ENCODE results near the gene CHAF1A.

DNA sequence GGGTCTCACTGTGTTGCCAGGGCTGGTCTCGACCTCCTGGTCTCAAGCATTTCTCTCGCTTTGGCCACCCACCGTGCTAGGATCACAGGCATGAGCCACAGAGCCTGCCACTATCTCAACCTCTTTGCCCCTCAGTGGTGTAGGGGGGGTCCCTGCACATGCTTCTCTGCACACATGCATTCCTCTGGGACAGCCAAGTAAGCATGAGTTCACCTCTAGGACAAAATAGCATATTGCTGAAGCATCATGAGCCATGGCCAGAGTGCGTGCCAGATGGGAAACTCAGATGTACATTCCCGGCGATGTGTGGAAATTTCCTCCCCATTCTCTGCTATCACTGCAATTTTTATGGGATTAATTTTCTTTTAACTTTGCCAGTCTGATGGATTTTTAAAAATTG is 23.1 kb downstream of the CHAF1A start:
- TF ChIP-seq SP1 (CRISPR knock-in tag; conservative IDR thresholded peaks at IDR 0.05) (no peak), ZNF232 (CRISPR knock-in tag; IDR thresholded peaks at IDR 0.05) (no peak), ETV6 (CRISPR knock-in tag; IDR thresholded peaks at IDR 0.05) (no peak), TCF7 (CRISPR knock-in tag; IDR thresholded peaks at IDR 0.05; ENCODE audit: low read depth) (no peak)
- TF ChIP-seq, protein P1, sequence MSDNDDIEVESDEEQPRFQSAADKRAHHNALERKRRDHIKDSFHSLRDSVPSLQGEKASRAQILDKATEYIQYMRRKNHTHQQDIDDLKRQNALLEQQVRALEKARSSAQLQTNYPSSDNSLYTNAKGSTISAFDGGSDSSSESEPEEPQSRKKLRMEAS (CRISPR knock-in tag; IDR thresholded peaks at IDR 0.05) = no peak
- TF ChIP-seq, protein P2, sequence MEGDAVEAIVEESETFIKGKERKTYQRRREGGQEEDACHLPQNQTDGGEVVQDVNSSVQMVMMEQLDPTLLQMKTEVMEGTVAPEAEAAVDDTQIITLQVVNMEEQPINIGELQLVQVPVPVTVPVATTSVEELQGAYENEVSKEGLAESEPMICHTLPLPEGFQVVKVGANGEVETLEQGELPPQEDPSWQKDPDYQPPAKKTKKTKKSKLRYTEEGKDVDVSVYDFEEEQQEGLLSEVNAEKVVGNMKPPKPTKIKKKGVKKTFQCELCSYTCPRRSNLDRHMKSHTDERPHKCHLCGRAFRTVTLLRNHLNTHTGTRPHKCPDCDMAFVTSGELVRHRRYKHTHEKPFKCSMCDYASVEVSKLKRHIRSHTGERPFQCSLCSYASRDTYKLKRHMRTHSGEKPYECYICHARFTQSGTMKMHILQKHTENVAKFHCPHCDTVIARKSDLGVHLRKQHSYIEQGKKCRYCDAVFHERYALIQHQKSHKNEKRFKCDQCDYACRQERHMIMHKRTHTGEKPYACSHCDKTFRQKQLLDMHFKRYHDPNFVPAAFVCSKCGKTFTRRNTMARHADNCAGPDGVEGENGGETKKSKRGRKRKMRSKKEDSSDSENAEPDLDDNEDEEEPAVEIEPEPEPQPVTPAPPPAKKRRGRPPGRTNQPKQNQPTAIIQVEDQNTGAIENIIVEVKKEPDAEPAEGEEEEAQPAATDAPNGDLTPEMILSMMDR (IDR thresholded peaks at IDR 0.05) = no peak
- TF ChIP-seq, protein P3, sequence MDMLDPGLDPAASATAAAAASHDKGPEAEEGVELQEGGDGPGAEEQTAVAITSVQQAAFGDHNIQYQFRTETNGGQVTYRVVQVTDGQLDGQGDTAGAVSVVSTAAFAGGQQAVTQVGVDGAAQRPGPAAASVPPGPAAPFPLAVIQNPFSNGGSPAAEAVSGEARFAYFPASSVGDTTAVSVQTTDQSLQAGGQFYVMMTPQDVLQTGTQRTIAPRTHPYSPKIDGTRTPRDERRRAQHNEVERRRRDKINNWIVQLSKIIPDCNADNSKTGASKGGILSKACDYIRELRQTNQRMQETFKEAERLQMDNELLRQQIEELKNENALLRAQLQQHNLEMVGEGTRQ (CRISPR knock-in tag; IDR thresholded peaks at IDR 0.05) = no peak
- TF ChIP-seq, protein P4, sequence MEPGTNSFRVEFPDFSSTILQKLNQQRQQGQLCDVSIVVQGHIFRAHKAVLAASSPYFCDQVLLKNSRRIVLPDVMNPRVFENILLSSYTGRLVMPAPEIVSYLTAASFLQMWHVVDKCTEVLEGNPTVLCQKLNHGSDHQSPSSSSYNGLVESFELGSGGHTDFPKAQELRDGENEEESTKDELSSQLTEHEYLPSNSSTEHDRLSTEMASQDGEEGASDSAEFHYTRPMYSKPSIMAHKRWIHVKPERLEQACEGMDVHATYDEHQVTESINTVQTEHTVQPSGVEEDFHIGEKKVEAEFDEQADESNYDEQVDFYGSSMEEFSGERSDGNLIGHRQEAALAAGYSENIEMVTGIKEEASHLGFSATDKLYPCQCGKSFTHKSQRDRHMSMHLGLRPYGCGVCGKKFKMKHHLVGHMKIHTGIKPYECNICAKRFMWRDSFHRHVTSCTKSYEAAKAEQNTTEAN (CRISPR knock-in tag; IDR thresholded peaks at IDR 0.05) = no peak
